OCI-LY1 (cell line): ENCODE measurements around the gene ATP2A2.

ENCODE experiments used
- H2AFZ ChIP-seq: fragments of 200-600 bp; sonication (generic), shearing (Covaris generic); 2 replicates; pipeline ENCODE4 v1.6.0; 2014; ENCODE audit warnings: antibody characterized with exemption, mild to moderate bottlenecking, low read length
- H3F3A ChIP-seq: fragments of 200-600 bp; sonication (generic), shearing (Covaris generic); 2 replicates; pipeline ENCODE4 v1.6.0; 2014; ENCODE audit warnings: mild to moderate bottlenecking, antibody characterized with exemption, low read length, moderate library complexity; ENCODE audit not compliant: insufficient read depth
- H3K27ac ChIP-seq: fragments of 200-600 bp; sonication (generic); 2 replicates; pipeline ENCODE4 v1.5.1; 2014; ENCODE audit warnings: low read length, mixed run types, mild to moderate bottlenecking, low read depth; ENCODE audit not compliant: poor library complexity, severe bottlenecking
- H3K27me3 ChIP-seq: fragments of 200-600 bp; sonication (generic); 2 replicates; pipeline ENCODE4 v1.6.0; 2014; ENCODE audit warnings: antibody characterized with exemption, mild to moderate bottlenecking, low read length, moderate library complexity; ENCODE audit not compliant: insufficient read depth
- H3K36me3 ChIP-seq: fragments of 200-600 bp; sonication (generic); 2 replicates; pipeline ENCODE4 v1.6.1; 2014; ENCODE audit warnings: mild to moderate bottlenecking, antibody characterized with exemption, low read length, moderate library complexity, mixed read lengths; ENCODE audit not compliant: insufficient read depth
- H3K4me1 ChIP-seq: fragments of 200-600 bp; sonication (generic); 2 replicates; pipeline ENCODE4 v1.5.1; 2014; ENCODE audit warnings: mild to moderate bottlenecking, low read length, moderate library complexity; ENCODE audit not compliant: insufficient read depth, severe bottlenecking
- H3K4me2 ChIP-seq: fragments of 200-600 bp; sonication (generic), shearing (Covaris generic); 2 replicates; pipeline ENCODE4 v1.6.1; 2014; ENCODE audit warnings: low read length
- H3K4me3 ChIP-seq: fragments of 200-600 bp; sonication (generic); 2 replicates; pipeline ENCODE4 v1.5.1; 2014; ENCODE audit warnings: low read length, low read depth, mild to moderate bottlenecking, mixed read lengths; ENCODE audit not compliant: poor library complexity, severe bottlenecking
- H3K79me2 ChIP-seq: fragments of 200-600 bp; shearing (Covaris generic); 2 replicates; pipeline ENCODE4 v1.6.1; 2016; ENCODE audit warnings: mixed run types, low read length, mixed read lengths; ENCODE audit not compliant: insufficient read depth
- H3K9ac ChIP-seq: fragments of 200-600 bp; sonication (generic), shearing (Covaris generic); 2 replicates; pipeline ENCODE4 v1.6.1; 2014; ENCODE audit warnings: mild to moderate bottlenecking, low read length, mixed read lengths
- H3K9me2 ChIP-seq: fragments of 200-600 bp; sonication (generic), shearing (Covaris generic); 2 replicates; pipeline ENCODE4 v1.6.1; 2014; ENCODE audit warnings: low read depth, mild to moderate bottlenecking, low read length, mixed read lengths
- H3K9me3 ChIP-seq: fragments of 200-600 bp; shearing (Covaris generic); 2 replicates; pipeline ENCODE4 v1.6.1; 2014; ENCODE audit warnings: low read length, mixed read lengths
- H4K20me1 ChIP-seq: fragments of 200-600 bp; sonication (generic), shearing (Covaris generic); 2 replicates; pipeline ENCODE4 v1.6.0; 2016; ENCODE audit warnings: mild to moderate bottlenecking, low read length; ENCODE audit not compliant: insufficient read depth
- EZH2 ChIP-seq: fragments of 200-600 bp; sonication (generic), shearing (Covaris generic); IDR thresholded peaks from 2 replicates; pipeline ENCODE4 v1.8.0; 2017; ENCODE audit warnings: borderline replicate concordance, mixed run types, mild to moderate bottlenecking, antibody characterized with exemption, low read length, moderate library complexity, mixed read lengths
- TF ChIP-seq, protein P1 (sequence below): fragments of 200-600 bp; sonication (generic), shearing (Covaris generic); IDR thresholded peaks from 2 replicates; pipeline ENCODE4 v1.5.1; 2017; ENCODE audit warnings: mild to moderate bottlenecking, antibody characterized with exemption, low read length, moderate library complexity, mixed read lengths

The ATP2A2 gene

DNA sequence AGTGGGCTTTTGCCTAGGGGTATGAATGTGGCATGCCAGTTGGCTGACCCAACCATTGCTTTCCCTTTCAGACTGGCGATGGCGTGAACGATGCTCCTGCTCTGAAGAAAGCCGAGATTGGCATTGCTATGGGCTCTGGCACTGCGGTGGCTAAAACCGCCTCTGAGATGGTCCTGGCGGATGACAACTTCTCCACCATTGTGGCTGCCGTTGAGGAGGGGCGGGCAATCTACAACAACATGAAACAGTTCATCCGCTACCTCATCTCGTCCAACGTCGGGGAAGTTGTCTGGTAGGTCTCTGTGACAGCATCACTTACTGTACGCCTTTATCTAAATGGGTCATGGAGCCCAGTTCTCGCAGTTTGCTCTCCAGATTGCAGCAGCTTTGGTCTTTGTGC, 61.1 kb downstream of the ATP2A2 start:
- Histone ChIP-seq H2AFZ (no peak overlapping the region), H3K9ac (no peak overlapping the region), H3K79me2 (no peaks in the 10 kb centered on the region), H3K9me2 (no peaks in the 10 kb centered on the region), H3K9me3 (no peaks in the 10 kb centered on the region), H3K4me3 (no peak overlapping the region), H3K36me3 (peaks cover 97% of the 10 kb centered on the region), H3K4me1 (no peaks in the 10 kb centered on the region), H3F3A (no peaks in the 10 kb centered on the region), H3K27me3 (no peaks in the 10 kb centered on the region), H4K20me1 (no peaks in the 10 kb centered on the region), H3K27ac (no peak overlapping the region), H3K4me2 (no peak overlapping the region)
- no peak for TF ChIP-seq EZH2
- TF ChIP-seq, protein P1, sequence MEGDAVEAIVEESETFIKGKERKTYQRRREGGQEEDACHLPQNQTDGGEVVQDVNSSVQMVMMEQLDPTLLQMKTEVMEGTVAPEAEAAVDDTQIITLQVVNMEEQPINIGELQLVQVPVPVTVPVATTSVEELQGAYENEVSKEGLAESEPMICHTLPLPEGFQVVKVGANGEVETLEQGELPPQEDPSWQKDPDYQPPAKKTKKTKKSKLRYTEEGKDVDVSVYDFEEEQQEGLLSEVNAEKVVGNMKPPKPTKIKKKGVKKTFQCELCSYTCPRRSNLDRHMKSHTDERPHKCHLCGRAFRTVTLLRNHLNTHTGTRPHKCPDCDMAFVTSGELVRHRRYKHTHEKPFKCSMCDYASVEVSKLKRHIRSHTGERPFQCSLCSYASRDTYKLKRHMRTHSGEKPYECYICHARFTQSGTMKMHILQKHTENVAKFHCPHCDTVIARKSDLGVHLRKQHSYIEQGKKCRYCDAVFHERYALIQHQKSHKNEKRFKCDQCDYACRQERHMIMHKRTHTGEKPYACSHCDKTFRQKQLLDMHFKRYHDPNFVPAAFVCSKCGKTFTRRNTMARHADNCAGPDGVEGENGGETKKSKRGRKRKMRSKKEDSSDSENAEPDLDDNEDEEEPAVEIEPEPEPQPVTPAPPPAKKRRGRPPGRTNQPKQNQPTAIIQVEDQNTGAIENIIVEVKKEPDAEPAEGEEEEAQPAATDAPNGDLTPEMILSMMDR: no peak

DNA sequence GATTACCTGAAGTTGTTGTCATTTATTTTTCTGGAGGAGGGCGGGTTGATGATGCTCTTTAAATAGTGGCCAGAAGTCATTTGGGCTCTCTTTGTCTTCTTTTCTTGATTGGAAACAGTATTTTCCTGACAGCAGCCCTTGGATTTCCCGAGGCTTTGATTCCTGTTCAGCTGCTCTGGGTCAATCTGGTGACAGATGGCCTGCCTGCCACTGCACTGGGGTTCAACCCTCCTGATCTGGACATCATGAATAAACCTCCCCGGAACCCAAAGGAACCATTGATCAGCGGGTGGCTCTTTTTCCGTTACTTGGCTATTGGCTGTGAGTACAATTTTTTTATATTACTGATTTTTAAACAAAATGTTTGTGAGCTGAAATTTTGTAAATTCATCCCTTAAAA, 62.1 kb downstream of the ATP2A2 start:
- Histone ChIP-seq H4K20me1 (no peaks in the 10 kb centered on the region), H3K9me3 (no peaks in the 10 kb centered on the region), H3K4me2 (no peak overlapping the region), H3K27ac (no peak overlapping the region), H3K4me1 (no peaks in the 10 kb centered on the region), H3K27me3 (no peaks in the 10 kb centered on the region), H3K4me3 (no peak overlapping the region), H3K9me2 (no peaks in the 10 kb centered on the region), H3F3A (no peaks in the 10 kb centered on the region), H3K9ac (no peak overlapping the region), H3K36me3 (peaks cover 97% of the 10 kb centered on the region), H2AFZ (no peak overlapping the region), H3K79me2 (no peaks in the 10 kb centered on the region)
- TF ChIP-seq, protein P1: no peak
- no peak for TF ChIP-seq EZH2

DNA sequence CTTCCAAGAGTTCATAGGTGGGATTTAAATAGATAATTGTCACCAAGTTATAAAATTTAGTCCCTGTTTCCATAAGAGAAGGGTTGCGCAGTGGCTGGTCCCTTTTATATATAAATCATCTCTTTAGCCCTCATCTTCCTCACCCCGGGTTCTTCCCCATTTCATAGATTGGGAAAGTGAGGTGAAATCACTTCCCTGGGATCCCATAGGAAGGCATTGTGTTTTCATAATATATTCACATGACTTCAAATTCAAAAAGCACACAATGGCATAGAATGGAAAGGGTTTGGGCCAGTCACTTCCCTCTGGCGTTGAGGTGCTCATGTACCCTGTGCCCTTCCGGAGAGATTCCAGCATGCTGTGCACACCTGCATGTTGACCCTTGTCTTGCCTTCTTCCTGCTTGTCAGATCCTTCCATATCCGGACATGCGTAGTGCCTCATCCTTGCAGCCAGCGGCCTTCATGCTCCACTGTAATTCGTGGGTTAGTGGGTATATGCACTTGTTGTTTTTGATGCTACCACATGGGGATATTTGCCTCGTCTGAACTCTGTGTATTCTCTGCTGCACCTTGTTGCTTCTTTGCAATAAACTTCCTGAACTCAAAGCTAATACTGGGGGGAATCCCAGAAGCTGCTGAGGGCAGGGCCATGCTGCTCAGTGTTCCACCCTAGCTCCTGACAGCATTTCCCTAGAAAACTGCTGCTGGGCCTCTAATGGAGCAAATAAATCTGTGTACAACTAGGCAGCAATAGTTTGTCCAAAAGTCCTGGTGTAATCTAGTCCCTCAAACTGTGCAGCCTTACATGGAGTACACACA, 62.9 kb downstream of the ATP2A2 start:
- H3K9me2 ChIP-seq: no peaks in the 10 kb centered on the region
- H3K4me3 ChIP-seq: no peak overlapping the region
- no peaks in the 10 kb centered on the region for H4K20me1 ChIP-seq
- H3K4me1 ChIP-seq: no peaks in the 10 kb centered on the region
- no peaks in the 10 kb centered on the region for H3K27me3 ChIP-seq
- H2AFZ ChIP-seq: no peak overlapping the region
- H3K4me2 ChIP-seq: no peak overlapping the region
- TF ChIP-seq EZH2: no peak
- TF ChIP-seq, protein P1: no peak
- no peaks in the 10 kb centered on the region for H3F3A ChIP-seq
- no peaks in the 10 kb centered on the region for H3K79me2 ChIP-seq
- peaks cover 97% of the 10 kb centered on the region for H3K36me3 ChIP-seq
- no peak overlapping the region for H3K9ac ChIP-seq
- H3K9me3 ChIP-seq: no peaks in the 10 kb centered on the region
- H3K27ac ChIP-seq: no peak overlapping the region
